Measurements from ENCODE around the gene LPP.
A peak's percentile ranks its signal among the peaks of the same experiment; 100 is the strongest.
"Not testable (repeated sequence)": the region's sequence is repeated elsewhere in the genome, so short reads cannot be mapped to it uniquely, and the experiment has no call there.

Gene LPP

GRCh38 chr3:188402229-188402628, 248.3 kb downstream of the LPP start:
- no peak for DNase-seq

GRCh38 chr3:188403404-188403803, 249.4 kb downstream of the LPP start:
- DNase-seq: no peak

GRCh38 chr3:188404124-188404523, 250.2 kb downstream of the LPP start:
- DNase-seq: no peak

DNA sequence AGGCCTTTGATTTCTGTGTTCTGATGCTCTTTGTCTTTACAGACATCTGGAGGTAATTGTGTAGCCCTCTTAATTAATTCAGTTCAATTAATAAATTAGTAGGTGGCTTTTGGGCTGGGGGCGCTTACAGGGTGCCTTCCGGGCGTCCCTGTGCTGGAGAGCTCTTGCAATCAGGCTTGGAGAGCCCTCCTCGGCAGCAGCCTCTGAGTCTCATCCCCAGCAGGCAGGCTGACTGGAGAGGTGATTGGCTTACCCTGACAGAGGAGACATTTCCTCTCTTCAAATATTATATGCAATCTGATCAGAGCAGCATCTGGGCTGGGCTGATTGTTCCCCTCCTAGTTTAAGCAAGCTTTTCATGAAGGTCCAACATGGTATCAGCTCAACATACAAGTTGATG, 250.7 kb downstream of the LPP start:
- no peak for DNase-seq

DNA sequence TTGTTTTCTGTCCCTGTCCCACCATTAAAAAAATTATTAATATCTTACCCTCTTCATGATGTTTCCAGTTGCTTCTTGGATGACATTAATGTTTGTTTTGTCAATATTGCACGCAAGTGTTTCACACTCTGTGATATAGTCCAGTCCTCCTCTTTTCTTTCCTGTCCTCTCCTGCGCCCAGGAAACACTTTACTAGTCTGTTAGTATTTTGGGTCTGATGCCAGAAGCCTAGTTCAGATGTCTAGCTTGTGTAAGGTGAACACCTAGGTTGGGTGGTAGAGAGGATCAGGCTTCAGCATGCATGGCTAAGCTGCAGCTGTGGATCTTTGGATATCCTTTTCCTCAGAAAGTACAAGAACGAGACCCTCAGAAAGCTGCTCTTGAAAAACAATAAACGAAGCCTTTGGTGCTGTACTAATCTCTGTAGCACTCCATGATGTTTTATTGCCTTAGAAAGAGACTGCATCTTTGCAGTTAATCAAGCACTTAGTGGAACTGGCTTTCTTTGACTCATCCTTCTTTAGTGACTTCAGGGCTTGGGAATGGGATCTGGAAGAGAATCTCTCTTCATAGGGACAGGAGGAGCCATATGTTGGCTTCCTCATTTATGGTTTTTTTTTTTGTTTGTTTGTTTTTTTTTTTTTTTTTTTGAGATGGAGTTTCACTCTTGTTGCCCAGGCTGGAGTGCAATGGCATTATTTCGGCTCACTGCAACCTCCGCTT, 253.4 kb downstream of the LPP start:
- DNase-seq: no peak

DNA sequence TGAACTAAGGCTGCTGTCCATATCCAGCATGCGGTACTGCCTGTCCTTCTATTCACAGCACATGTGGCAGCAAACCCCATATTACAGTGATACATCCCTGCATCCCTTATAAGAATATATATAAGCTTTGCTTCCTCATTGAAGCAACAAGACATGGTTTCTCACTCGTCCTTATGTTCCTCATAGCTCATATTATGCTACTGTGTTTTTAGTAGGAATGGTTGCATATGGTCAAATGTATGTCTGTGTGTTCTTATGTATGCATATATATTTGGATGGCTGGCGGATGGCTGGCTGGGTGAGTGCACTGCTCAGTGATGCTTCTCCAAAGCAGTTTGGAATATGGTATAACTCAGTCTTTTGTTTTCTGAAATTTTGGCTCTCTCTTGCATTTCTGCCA, 254.9 kb downstream of the LPP start:
- DNase-seq: no peak

- no peak for DNase-seq
Measured at GRCh38 chr3:188411750-188412149, 257.8 kb downstream of the LPP start.

- no peak for DNase-seq
Measured at GRCh38 chr3:188415196-188415595, 261.2 kb downstream of the LPP start.

DNA sequence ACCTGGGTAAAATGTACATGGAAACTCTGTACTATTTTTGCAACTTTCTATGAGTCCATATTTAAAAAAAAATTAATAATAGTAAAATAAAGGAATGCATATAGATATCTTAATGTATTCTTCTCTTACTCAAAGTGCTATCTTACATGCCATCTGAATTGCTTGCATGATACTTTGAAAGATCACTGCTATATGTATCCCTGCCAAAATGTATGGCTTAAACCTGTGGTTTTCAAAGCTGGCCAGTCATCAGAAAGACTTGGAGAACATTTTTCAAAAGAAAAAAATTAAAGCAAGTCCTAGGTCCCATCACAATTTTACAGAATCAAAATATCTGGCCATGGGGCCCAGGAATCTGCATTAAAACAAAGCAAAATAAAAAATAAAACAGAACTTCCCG, 262.1 kb downstream of the LPP start:
- DNase-seq: no peak

GRCh38 chr3:188417271-188417696, 263.3 kb downstream of the LPP start:
- DNase-seq: no peak

DNA sequence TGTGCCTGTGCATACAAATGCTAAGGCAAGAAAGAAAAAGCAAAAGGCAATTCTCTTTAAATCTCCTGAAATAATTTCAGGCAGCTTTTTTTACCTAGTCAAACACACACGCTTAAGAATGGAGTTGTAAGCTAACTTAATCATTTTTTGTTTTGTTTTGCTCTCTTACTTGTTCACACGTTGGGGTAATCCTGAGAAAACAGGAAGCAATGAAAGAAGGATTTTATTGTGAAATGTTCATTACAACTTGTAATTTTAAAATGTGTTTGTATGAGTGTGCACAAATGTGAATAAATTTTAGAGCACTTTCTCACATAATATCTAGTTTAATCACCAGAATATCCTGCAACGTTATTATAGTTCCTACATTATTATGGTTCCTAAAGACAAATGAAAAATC, 263.8 kb downstream of the LPP start:
- DNase-seq: no peak

DNA sequence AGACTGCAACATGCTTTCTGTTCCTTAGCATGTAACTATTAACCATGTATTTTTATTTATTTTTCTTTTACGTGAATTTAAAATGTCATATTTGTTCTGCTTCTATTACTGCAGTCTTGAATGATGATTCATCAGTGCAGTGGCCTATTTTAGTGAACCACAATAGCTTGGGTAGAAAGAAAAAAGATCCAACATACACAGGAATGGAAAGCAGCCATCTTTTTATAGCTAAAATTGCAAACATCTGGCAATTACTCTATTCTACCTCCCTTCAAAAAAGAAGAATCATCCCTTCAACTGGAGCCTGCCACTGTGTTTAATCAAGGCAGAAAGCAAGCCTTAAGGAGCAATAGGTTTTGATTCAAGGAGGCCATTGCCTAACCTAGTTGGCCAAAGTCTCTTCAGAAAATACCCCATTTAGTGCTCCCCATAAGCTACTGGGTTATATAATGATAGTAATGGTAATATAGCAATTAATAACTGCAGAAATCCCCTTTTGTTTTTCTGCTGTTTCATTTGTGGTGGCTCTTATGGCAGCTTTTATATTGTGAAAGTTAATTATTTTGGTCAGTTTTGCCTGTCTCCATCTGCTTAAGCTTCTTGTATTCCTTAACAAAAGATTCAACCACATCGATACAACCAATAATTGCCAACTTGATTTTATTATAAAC, 267.3 kb downstream of the LPP start:
- DNase-seq: no peak

DNA sequence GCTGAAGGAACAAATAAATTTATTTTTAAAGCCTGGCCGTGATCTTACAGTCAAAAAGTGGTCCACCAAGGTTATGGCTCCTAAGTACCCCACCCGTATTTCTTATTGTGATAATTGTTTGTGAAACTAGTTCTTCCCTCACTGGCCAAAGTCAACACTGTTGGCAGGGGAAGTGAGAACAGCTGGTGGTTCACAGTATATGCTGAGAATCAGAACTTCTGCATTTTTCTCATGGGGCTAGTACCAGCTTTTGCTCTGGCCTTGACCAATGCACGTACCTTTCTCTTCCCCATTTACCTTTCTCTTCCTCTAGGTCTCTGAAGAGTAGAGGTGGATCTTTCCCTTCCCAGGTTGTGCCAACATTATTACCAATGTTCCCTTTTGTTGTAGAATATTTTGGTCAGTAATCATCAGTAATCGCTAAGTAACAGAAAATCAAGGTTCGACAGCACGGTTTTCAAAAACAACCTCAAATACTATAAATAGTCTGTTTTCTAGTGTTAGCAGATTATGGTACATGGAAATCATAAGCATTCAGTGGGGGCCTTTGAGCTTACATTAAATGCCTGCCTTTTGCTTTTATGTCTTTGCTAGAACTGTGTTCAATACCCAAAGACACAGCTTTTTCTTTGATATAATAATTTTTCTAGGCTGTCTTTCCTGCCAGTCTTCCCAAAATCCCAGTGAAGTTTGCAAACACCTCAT, 268.0 kb downstream of the LPP start:
- DNase-seq: peak in 1 of 14 donors; percentile 4

DNA sequence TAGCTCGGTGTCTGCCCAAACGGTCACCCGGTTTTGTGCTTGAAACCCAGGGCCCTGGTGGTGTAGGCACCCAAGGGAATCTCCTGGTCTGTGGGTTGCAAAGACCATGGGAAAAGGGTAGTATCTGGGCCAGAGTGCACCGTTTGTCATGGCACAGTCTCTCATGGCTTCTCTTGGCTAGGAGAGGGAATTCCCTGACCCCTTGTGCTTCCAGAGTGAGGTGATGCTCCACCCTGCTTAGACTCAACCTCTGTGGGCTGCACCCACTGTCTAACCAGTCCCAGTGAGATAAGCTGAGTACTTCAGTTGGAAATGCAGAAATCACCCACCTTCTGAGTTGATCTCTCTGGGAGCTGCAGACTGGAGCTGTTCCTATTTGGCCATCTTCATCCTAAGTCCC, 274.0 kb downstream of the LPP start:
- DNase-seq: not testable (repeated sequence)

DNA sequence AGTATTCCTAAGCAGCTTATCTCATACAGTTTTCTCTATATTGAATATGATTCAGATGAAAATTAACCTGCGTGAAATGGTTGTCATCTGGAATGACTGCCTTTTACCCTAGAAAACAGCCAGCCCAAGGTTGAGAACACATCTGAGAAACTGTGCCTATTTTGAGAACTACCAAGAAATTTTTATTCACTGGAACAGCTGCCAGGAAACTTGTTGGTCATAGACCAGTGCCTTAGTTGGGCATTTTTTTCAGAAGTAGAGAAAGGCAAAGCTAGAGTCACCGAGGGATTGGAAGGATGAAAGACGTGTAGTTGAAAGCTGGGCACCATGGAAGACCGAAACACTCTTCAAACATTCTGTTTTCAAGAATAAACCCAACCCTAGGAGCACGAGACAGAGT, 277.1 kb downstream of the LPP start:
- DNase-seq: no peak

DNA sequence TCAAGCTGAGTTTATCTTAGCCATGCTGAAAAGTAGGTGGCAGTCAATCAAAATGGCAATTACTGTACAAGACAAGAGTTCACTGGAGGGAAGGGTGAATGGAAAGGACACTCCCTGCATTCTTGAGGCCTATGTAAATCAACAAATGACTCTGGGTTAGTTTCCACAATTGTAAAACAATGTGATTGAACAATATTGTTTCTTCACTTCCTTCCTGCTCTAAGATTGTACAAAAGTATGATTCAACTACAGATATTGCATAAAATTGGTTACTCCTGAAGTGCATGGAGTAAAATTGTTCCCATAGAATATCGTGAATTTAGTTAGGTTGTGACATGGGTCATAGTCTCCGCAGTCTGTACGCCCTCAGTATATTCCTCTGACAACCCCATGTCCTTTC, 277.6 kb downstream of the LPP start:
- no peak for DNase-seq

GRCh38 chr3:188432802-188433520, 279.0 kb downstream of the LPP start:
- DNase-seq: no peak

GRCh38 chr3:188433521-188434150, 279.7 kb downstream of the LPP start:
- DNase-seq: no peak

DNA sequence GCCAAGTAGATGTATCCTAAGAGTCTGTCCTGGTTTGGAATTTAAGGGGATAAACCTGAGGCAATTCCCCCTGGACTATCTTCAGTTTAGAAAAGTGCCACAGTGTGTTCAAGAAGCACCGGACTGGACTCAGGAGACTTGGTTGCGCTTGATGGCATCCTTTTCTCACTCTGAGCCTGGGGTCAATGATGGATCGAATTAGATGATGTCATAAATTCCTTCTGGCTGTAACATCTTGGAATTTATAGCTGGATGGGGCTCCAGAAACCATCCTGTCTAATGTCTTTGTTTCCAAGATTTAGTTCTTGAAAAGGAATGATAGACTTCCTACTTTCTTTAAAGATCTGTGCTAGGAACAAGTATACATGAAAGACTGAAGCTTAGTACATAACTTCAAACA, 280.6 kb downstream of the LPP start:
- no peak for DNase-seq

DNA sequence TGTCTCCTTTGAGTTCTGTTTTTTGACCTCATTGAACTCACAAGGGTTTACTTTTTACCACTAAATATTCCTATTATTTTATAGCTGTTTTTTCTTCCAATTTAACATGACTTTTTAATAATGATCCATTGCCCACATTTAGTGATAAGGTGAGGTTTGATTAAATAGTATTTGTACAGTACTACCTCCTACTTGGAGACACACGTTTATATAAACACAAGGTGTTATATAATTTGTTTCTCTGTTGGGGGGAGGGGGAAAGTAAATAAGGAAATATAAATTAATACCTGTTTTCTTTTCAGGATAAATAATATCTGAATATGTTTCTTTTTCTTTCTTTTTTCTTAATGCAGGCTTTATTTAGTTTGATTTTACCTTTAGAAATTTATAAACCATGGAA, 281.3 kb downstream of the LPP start:
- no peak for DNase-seq

DNA sequence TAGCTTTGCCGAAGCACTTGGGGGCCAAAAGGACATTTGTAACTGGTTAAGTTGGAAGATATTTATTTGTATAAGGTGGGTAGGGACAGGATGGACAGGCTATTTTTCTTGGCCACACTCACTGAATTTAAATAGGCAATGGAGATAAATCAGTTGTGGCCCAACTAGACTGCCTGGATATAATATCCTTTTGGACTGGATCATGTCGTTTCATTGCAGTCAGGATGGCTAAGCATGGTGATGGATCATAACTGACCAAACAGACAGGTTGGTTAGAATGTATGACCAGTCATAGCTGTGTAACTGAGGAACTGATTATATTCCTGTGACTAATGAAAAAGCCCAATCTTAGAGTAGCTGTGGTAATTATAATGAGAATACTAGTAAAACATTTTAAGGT, 284.0 kb downstream of the LPP start:
- DNase-seq: no peak

- no peak for DNase-seq
Measured at GRCh38 chr3:188439080-188439479, 285.1 kb downstream of the LPP start.
